HG03571 (cell line): ENCODE measurements around the gene OR11H7.
"Not testable (repeated sequence)": the region's sequence is repeated elsewhere in the genome, so short reads cannot be mapped to it uniquely, and the experiment has no call there.

Source experiments
- ATAC-seq: cut with Tn5 transposase; IDR thresholded peaks from one replicate; pipeline ENCODE4 v1.9.1; 2021; ENCODE audit not compliant: unreplicated experiment

OR11H7 gene

GRCh38 chr14:20277409-20277808 is 48.6 kb downstream of the OR11H7 start:
- ATAC-seq: no peak

- no peak for ATAC-seq
Observed at GRCh38 chr14:20278414-20278813, 49.6 kb downstream of the OR11H7 start.

- not testable (repeated sequence) for ATAC-seq
Observed at GRCh38 chr14:20280265-20280664, 51.5 kb downstream of the OR11H7 start.
